ENCODE results near the gene IGFLR1. TPM values are rescaled to one million over a fixed set of nuclear protein-coding genes. Genes with fewer than 3 reads are reported as not detected.

The IGFLR1 gene
- total and polyA plus RNA-seq, 12 donors: 4.9 to 35.3 (median 14.7) TPM

DNA sequence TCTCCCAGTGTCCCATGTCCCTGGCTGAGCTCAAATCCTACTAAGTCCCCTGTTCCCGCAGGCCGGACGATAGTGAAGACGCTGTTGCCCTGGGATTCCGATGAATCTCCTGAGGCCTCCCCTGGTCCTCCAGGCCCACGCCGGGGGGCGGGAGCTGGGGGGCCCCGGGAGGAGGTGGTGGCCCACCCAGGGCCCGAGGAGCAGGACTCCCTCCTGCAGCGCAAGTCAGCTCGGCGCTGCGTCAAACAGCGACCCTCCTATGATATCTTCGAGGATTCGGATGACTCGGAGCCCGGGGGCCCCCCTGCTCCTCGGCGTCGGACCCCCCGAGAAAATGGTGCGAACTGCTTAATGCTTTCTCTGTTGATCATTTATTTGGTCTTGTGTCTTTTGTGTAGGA is 18.6 kb downstream of the IGFLR1 start:
- H3K36me3 ChIP-seq (replicated peaks in 1 of 2): peaks cover 0 to 87% of the 10 kb centered on the region in 2 donors
- no peak for TF ChIP-seq CTCF (IDR thresholded peaks at IDR 0.05)
- TF ChIP-seq POLR2A (IDR thresholded peaks at IDR 0.05): no peak
- no peak overlapping the region for H3K27ac ChIP-seq
- peak in 1 of 7 donors; percentile 4 for DNase-seq
- H3K4me3 ChIP-seq: no peak overlapping the region
- no peaks in the 10 kb centered on the region for H3K27me3 ChIP-seq
- H3K9me3 ChIP-seq (replicated peaks in 1 of 3): no peaks in the 10 kb centered on the region
- intact Hi-C loops (cut with DNase I): no loop called here
- WGBS, 4 donors: 90 to 95% (median 92%) methylated on average over 7 to 24 of the region's 24 CpGs
- H3K4me1 ChIP-seq (replicated peaks in 1 of 2): peaks cover 9 to 15% of the 10 kb centered on the region in 2 donors

DNA sequence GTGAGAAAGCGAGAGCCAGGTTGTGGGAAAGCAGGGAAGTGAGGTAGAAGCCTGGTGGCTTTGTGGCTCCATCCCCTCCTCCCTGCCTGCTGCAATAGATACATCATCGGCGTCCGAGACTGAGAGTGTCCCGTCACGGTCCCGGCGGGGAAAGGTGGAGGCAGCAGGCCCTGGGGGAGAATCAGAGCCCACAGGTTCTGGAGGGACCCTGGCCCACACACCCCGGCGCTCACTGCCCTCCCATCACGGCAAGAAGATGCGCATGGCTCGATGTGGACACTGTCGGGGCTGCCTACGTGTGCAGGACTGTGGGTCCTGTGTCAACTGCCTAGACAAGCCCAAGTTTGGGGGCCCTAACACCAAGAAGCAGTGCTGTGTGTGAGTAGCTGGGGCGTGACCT is 19.4 kb downstream of the IGFLR1 start:
- Histone ChIP-seq H3K36me3 (replicated peaks in 1 of 2) (peaks cover 0 to 80% of the 10 kb centered on the region in 2 donors), H3K27ac (no peak overlapping the region), H3K9me3 (replicated peaks in 1 of 3) (no peaks in the 10 kb centered on the region), H3K4me3 (no peak overlapping the region), H3K4me1 (replicated peaks in 1 of 2) (peaks cover 10 to 17% of the 10 kb centered on the region in 2 donors), H3K27me3 (no peaks in the 10 kb centered on the region)
- peak in 1 of 7 donors; percentile 6 for DNase-seq
- 91 to 95% (median 92%) methylated on average over 11 to 16 of the region's 16 CpGs for WGBS, 4 donors
- TF ChIP-seq POLR2A (IDR thresholded peaks at IDR 0.05) (no peak), CTCF (IDR thresholded peaks at IDR 0.05) (no peak)
- intact Hi-C loops (cut with DNase I): no loop called here

GRCh38 chr19:35722461-35722860 is 19.8 kb downstream of the IGFLR1 start:
- DNase-seq: peak in 2 of 7 donors; percentile 4 to 24
- intact Hi-C loops (cut with DNase I): no loop called here

GRCh38 chr19:35721374-35721773 is 20.9 kb downstream of the IGFLR1 start:
- WGBS, 4 donors: 92 to 100% (median 93%) methylated on average over 1 to 16 of the region's 16 CpGs
- peaks cover 14 to 17% of the 10 kb centered on the region in 2 donors for H3K4me1 ChIP-seq (replicated peaks in 1 of 2)
- H3K9me3 ChIP-seq (replicated peaks in 1 of 3): no peaks in the 10 kb centered on the region
- no peak for TF ChIP-seq CTCF (IDR thresholded peaks at IDR 0.05)
- no peak for TF ChIP-seq POLR2A (IDR thresholded peaks at IDR 0.05)
- intact Hi-C loops (cut with DNase I): no loop called here
- DNase-seq: peak in 1 of 7 donors; percentile 6
- H3K27me3 ChIP-seq: no peaks in the 10 kb centered on the region
- no peak overlapping the region for H3K4me3 ChIP-seq
- H3K36me3 ChIP-seq (replicated peaks in 1 of 2): peaks cover 0 to 64% of the 10 kb centered on the region in 2 donors
- no peak overlapping the region for H3K27ac ChIP-seq

More at GRCh38 chr19:35722461-35722860, 19.8 kb downstream of the IGFLR1 start:
- Histone ChIP-seq H3K27ac (no peak overlapping the region), H3K4me3 (no peak overlapping the region), H3K9me3 (replicated peaks in 1 of 3) (no peaks in the 10 kb centered on the region), H3K27me3 (no peaks in the 10 kb centered on the region), H3K36me3 (replicated peaks in 1 of 2) (peaks cover 0 to 75% of the 10 kb centered on the region in 2 donors), H3K4me1 (replicated peaks in 1 of 2) (peaks cover 10 to 17% of the 10 kb centered on the region in 2 donors)
- 91 to 98% (median 95%) methylated on average over 7 to 14 of the region's 14 CpGs for WGBS, 4 donors
- TF ChIP-seq CTCF (IDR thresholded peaks at IDR 0.05) (no peak), POLR2A (IDR thresholded peaks at IDR 0.05) (no peak)

All from adrenal gland (tissue), 12 donors.